ENCODE data around the gene COMMD8.

COMMD8 gene

GRCh38 chr4:47471064-47471463 lies 7.6 kb upstream of the COMMD8 start:
- no peak for DNase-seq

- no peak for DNase-seq
These were observed 6.4 kb upstream of the COMMD8 start for GRCh38 chr4:47469951-47470350.

- DNase-seq = no peak
These were observed 5.3 kb upstream of the COMMD8 start for GRCh38 chr4:47468706-47469365.

- DNase-seq = no peak
These were observed 2.7 kb upstream of the COMMD8 start for GRCh38 chr4:47466056-47466785.

- no peak for DNase-seq
These were observed 1.5 kb upstream of the COMMD8 start for GRCh38 chr4:47465004-47465403.

GRCh38 chr4:47462799-47463234 lies 685 bp downstream of the COMMD8 start:
- peak; percentile 3 for DNase-seq

- DNase-seq = no peak
These were observed 11.8 kb downstream of the COMMD8 start for GRCh38 chr4:47451657-47452056.

- DNase-seq = no peak
These were observed 19.5 kb downstream of the COMMD8 start for GRCh38 chr4:47444031-47444430.

GRCh38 chr4:47442980-47443379 lies 20.5 kb downstream of the COMMD8 start:
- DNase-seq = no peak

GRCh38 chr4:47434931-47435330 lies 28.6 kb downstream of the COMMD8 start:
- no peak for DNase-seq

- DNase-seq = no peak
These were observed 30.8 kb downstream of the COMMD8 start for GRCh38 chr4:47432749-47433148.

- no peak for DNase-seq
These were observed 35.6 kb downstream of the COMMD8 start for GRCh38 chr4:47427935-47428334.

- DNase-seq = no peak
These were observed 37.9 kb downstream of the COMMD8 start for GRCh38 chr4:47425628-47426027.

- no peak for DNase-seq
These were observed 44.2 kb downstream of the COMMD8 start for GRCh38 chr4:47419296-47419695.

GRCh38 chr4:47418147-47418546 lies 45.4 kb downstream of the COMMD8 start:
- no peak for DNase-seq

GRCh38 chr4:47415719-47416118 lies 47.8 kb downstream of the COMMD8 start:
- no peak for DNase-seq

- no peak for DNase-seq
These were observed 50.0 kb downstream of the COMMD8 start for GRCh38 chr4:47413521-47413920.

- DNase-seq = no peak
These were observed 53.2 kb downstream of the COMMD8 start for GRCh38 chr4:47410271-47410670.

GRCh38 chr4:47406408-47406807 lies 57.1 kb downstream of the COMMD8 start:
- no peak for DNase-seq
